NCI-H2196 (cell line): ENCODE results near the gene SCAANT1.

Experiments
- DNase-seq: peaks from one replicate; lab custom pipeline; 2025; ENCODE audit not compliant: unreplicated experiment; lab: John Stamatoyannopoulos, UW

The SCAANT1 gene

DNA sequence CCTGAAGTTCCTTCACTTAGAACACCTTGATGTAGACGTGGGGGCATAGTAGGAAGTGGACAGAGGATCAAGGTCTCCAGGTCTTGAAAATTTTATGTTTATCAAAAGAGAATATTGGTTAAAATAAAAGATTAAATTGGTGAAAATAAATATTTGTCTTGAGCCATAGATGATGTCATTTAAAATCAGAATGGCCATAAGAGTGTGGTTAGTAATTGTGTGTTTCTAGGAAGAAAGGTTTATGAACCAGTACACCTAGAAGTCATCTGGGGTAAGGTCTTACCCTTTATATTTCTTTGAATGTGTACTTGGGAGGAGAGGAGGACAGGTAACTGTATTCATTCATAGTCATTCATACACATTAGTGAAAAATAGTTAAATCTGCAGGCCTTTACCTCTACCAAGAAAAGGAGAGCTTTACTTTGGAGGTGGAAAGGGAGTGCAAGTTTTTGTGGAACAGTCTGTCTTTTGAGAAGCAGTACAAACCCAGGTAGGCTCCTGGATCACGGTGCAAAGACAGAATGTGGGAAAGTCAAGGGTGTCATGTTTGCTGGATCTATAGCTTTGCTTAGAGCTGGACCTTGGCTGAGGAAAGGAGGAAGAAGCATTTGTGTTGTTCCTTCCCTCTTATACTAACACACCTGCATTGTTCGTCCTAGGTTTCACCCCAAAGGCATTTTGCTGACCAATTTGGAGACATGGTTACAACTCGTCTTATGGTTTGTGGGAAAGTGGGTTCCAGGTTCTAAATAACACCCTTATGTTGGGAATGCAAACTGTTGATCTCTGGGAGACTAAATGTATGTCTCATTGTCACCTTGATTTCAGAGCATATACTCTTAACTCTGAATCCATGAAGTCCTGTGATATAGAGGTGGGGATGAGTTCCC is 6.2 kb downstream of the SCAANT1 start:
- DNase-seq, result no peak

DNA sequence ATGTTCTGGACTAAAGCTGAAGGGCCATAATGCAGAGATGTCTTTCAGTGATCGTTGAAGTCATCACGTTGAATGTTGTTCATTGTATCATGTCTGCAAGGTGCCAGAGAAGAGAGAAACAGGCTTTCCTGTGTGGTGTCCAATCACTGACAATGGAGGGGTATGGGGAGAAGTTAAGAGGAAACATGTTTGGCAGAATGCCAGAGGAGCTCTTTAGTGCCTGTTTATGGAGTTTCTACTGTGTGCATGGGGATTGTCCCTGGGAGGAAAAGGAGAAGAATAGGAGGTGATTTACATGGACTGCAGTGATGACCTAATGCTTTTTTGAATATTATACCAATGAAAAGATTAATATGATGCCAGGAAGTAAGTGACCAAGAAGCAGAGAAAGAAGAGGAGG is 11.7 kb downstream of the SCAANT1 start:
- peak; percentile 8 for DNase-seq

DNA sequence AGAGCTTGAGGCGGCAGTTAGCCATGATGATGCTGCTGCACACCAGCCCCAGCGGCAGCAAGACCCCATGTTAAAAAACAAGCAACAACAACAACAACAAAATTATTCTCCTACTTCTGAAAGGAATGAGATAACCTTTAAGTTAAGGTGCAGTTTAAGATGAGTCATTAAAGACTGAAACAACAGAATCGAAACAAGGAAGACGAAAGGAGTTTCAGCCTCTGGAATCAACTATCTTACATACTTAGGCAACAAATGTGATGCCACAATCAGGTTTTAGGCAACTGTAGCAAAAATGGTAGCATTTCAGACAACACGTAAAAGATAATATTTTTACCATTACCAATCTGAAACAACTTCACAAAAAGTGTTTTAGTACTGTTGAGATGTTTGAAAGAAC is 12.2 kb downstream of the SCAANT1 start:
- DNase-seq, result no peak

DNA sequence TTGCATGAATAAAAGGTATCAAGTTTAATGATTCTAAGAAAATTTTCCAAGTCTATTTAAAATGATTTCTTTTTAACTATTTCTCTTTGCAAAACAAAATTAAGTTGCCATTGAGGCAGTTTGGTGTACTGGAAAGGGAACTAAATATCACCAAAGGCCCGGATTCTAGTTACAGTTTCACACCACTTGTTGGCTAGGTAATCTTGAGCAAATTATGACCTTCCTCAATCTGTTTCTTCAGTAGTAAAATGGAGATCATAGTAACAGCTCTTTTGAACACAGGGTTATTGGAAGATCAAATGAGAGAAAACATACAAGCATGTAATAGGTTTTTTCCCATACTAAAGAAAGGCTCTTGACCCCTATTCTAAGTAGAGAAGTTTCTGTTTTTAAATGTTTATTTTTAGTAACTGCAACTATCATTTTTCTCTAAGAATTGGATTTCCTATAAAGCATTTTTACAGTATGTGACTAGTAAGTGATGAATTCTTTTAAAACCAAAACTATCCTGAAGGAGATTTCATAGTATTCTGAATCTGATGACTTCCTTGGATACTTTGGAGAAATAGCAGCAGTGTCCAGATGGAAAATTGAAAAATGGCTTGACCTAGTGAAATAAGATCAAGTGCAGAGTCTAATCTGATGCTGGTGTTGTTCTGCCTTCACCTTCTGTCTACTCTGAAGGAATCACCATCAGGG is 15.7 kb downstream of the SCAANT1 start:
- DNase-seq, result no peak

- no peak for DNase-seq
Measured at GRCh38 chr3:63895422-63896189, 16.6 kb downstream of the SCAANT1 start.

DNA sequence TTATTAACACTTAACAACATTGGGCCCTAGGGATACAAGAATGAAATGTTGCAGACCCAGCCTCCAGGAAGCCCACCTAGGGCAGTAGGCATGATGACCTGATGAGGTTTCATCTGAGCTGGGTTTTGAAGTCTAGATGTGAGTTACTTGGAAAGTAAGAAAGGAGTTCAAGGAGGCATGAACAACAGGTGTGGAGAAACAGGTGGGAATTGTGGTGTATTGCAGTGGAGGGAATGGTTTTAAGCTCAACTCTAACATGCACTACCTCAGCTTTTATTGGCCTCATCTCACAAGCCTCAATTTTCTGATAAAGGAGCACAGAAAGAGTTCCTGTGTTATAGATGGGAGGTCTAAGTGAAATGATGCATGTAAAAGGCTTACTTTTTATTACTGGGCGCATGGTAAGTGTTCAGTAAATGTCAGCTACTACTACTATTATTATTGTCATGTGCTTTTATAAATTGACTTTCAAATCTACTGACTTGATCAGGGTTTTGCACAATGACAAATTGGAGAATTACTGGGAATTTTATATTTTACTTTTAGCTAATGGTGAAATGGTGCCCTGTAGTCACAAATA is 19.3 kb downstream of the SCAANT1 start:
- DNase-seq, result no peak

- no peak for DNase-seq
Measured at GRCh38 chr3:63891518-63891917, 20.7 kb downstream of the SCAANT1 start.

DNA sequence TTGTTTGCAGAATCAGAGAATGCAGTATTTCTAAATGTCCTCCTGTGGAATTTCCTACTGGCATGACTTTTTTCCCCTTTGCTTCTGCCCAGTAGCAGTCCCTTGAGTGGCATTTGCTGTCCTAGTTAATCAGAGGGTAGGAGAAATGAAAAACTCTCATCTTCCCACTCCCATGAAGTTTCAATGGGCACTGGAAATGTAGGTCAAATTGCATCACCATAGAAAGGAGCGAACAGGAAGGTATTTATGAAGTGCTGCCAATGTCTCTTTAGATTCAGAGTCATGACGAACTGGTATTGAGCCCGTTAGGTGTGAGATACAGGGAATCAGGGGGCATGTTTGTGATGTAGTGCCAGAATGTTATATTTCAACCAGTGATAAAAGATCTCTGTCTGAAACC is 25.3 kb downstream of the SCAANT1 start:
- no peak for DNase-seq

DNA sequence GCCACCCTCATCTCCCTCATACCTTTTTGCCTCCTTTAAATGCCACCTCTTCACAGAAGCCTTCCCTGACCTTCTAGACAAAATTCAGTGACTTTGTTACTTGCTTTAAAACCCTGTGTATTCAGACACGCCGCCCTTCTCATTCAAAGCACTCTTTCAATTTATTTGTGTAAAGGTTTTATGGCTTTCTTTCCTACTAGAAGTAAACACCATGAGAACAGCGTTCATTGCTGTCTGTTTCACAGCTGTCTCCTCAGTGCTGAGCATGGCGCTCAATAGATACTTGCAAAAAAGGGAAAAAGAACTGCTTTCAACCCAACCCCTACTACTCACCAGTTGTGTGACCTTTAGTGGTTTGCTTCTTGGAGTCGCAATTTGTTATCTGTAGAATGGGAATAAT is 31.5 kb downstream of the SCAANT1 start:
- no peak for DNase-seq

DNA sequence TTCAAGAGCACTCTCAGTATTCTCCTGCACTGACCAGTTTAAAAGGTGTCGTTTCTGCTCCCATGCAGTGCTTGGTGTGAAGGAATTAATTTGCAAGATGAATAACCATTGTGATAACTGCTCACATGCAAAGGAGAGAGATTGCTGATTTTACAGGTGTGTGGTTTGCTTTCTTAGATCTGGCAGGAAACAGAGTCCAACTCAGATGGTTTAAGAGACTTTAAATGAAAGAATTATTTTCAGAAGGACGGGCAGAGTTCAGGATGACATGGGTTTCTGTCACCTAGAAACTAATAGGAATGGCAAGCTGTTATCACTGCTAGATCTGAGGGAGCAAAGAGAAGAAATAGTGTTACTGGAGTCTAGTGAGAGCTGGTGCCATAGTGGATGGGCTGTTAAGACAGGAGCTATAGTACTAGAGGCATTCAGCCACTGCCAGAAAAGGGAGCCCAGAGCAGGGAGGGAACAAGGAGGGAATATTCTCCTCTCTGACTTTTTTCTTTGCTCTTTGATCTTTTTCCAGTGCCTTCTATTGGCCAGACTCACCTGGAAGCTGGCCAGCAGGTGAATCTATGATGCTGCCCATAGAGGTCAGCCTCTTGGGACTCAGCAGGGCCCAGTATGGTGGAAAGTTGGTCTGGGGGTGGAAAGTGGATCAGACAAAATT is 33.7 kb downstream of the SCAANT1 start:
- no peak for DNase-seq

- no peak for DNase-seq
Measured at GRCh38 chr3:63877737-63878393, 34.3 kb downstream of the SCAANT1 start.

DNA sequence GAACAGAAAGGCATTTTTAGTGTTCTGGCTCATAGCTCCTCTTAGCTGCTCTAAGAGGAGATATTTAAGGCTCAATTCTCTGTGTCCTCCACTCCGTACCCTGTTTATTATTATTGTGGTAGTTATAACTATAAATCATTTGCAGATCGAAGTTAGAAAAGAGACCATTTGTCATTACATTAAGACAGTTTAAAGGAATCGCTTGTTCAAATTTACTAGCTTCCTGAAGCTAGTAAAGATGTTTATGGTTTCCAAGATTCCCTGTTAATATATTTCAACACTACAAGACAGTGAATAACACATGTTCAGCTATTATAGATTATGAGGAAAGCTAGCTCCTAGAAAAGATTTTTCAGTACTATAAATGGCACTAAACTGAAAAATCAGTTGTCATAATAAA is 35.9 kb downstream of the SCAANT1 start:
- DNase-seq, result no peak

DNA sequence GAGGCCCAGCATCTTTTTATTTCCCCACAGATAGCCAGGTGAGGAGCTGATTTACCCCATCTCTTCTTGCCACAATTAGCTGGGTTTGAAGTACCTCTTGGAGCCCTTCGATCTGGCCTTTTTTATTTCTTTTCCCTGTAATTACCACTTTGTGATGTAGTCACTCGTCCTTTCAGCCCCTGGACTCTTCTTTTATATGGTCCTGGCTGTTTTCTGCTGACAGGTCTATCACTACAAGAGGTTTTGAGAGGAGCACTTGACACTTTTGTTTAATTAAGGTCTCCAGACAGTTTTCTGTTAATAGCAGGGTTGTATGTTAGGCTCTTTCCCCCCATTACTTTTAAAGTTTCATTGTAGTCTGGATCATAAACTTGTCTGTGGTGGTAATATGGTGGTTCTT is 36.7 kb downstream of the SCAANT1 start:
- DNase-seq, result no peak

DNA sequence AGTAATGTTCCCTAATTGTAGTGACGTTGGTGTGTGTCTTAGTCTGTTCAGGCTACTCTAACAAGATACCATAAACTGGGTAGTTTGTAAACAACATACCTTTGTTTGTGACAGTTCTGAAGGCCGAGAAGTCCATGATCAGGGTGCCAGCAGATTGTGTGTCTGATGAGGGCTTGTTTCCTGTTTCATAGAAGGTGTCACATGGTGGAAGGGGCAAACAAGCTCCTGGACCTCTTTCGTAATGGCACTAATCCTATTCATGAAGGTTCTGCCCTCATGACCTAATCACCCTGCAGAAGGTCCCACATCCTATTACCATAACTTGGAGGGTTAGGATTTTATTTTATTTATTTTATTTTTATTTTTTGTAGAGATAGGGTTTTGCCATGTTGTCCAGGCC is 37.4 kb downstream of the SCAANT1 start:
- DNase-seq, result no peak

DNA sequence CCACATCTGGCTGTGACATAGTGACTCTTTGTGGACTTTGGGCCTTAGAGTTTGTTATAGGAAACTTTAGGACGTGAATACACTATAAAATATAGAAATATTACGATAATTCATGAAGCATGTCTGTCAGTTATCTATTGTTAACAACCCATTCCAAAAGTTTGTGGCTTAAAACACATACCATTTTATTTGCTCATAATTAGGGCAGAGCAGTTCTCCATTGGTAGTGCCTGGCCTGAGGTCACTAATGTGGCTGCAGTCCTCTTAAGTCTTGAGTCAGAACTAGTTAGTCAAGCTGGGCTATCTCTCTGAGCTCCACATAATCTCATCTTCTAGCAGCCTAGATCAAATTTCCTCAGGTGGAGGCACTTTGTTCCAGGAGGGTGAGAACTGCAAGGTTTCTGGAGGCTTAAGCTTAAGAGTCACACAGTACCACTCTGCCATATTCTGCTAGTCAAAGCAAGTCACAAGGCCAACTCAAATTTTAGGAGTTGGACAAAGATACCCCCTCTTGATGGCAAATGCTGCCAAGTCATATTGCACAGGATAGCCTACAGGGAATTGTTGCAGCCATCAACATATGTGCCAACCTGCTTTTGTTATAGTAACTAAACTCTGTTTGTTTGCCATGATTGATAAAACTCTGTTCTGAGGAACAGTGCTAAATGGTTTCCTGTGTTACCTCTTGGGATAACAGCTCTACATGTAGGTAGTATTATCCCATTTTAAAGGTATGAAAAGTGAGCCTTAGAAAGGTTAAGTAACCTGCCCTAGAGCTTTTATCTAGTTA is 39.9 kb downstream of the SCAANT1 start:
- DNase-seq, result no peak

- DNase-seq, result no peak
Measured at GRCh38 chr3:63870615-63871005, 41.6 kb downstream of the SCAANT1 start.

GRCh38 chr3:63869940-63870614 is 42.1 kb downstream of the SCAANT1 start:
- DNase-seq, result no peak

GRCh38 chr3:63867225-63867624 is 45.0 kb downstream of the SCAANT1 start:
- no peak for DNase-seq

DNA sequence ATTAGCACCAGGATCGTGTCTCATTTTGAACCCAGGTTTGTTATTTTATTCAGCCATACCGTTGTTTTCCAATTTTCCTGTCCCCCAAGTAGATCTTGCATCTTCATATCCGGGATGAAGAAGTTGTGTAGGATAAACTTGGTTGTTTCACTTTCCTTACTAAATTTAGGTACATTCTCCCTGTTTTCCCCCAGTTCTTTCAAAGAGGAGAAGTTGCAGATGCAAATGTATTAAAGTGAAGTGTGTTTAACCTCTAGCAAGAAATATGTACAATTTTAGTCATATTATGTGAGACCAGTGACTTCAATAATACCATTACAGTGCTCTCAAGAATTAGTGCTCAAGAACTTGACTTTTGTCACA is 47.2 kb downstream of the SCAANT1 start:
- no peak for DNase-seq
